LNCaP clone FGC (cell line): ENCODE results near the gene FN3KRP.

ENCODE experiments used
- DNase-seq: peaks from one replicate; pipeline ENCODE4 v3.0.0-alpha.2; 2011; ENCODE audit warnings: low read depth
- H3K4me3 ChIP-seq: 2 replicates; pipeline ENCODE4 v1.5.1; 2011; ENCODE audit warnings: mild to moderate bottlenecking, low read depth, low read length, control low read depth
- CTCF ChIP-seq: IDR thresholded peaks from 2 replicates; pipeline ENCODE4 v1.5.1; 2012; ENCODE audit warnings: mild to moderate bottlenecking; ENCODE audit not compliant: control insufficient read depth, insufficient read depth; ENCODE audit errors: extremely low read depth

FN3KRP gene

DNA sequence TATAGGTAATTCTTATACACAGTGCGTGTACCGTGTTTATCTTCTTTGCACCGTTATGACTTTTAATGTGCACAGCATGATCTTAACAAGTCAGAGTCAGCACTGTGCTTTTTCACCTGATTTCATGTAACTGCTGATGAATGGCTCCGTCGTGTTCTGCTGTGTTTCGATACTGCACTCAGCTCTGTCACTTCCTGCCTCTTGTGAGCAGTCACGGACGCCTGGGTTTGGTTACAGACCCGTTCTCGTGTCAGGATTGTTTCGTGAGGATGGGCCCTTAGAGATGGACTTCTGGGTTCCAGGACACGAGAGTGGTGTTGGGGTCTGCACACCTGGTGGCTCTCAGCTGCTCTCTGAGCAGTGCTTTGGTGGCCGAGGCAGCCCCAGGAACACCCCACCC lies 59.9 kb downstream of the FN3KRP start:
- H3K4me3 ChIP-seq, result no peak overlapping the region
- TF ChIP-seq CTCF, result no peak
- DNase-seq, result no peak
